A549 (cell line): Measurements from ENCODE around the gene ARHGAP42.

Experiments used
- CTCF ChIP-seq: fragments of >200 bp; sonication (Bioruptor Twin); formaldehyde crosslinking; IDR thresholded peaks from 3 replicates; pipeline ENCODE4 v1.5.1; 2016
- JUN ChIP-seq, 2 experiments: fragments of >200 bp; sonication (Bioruptor Twin); formaldehyde crosslinking; IDR thresholded peaks; 2 replicates in 1 of 2; 3 replicates in 1 of 2; pipeline ENCODE4 v1.6.1; 2016 to 2017
- JUNB ChIP-seq: fragments of >200 bp; sonication (Bioruptor Twin); formaldehyde crosslinking; IDR thresholded peaks from 2 replicates; pipeline ENCODE4 v1.6.1; 2016
- MAX ChIP-seq: IDR thresholded peaks from 2 replicates; pipeline ENCODE4 v1.6.1; 2012
- NPAS2 ChIP-seq: fragments of 250-450 bp; sonication (Bioruptor Pico); IDR thresholded peaks from 2 replicates; pipeline ENCODE4 v1.8.0; 2022; ENCODE audit warnings: mild to moderate bottlenecking, moderate library complexity, borderline replicate concordance
- POLR2A ChIP-seq: IDR thresholded peaks from 2 replicates; pipeline ENCODE4 v1.6.1; 2012; ENCODE audit warnings: mild to moderate bottlenecking, low read length
- POLR2AphosphoS2 ChIP-seq: conservative IDR thresholded peaks from 2 replicates; pipeline ENCODE4 v1.6.1; 2012; ENCODE audit warnings: low read length, improper control_type of control experiment, inconsistent platforms
- RAD21 ChIP-seq, 2 experiments: fragments of >200 bp in 1 of 2; sonication (Bioruptor Twin) in 1 of 2; formaldehyde crosslinking in 1 of 2; IDR thresholded peaks in 1 of 2; conservative IDR thresholded peaks in 1 of 2; 2 replicates in 1 of 2; 3 replicates in 1 of 2; pipeline ENCODE4 v1.6.1; 2012 to 2018; ENCODE audit warnings: inconsistent platforms in 1 of 2

DNA sequence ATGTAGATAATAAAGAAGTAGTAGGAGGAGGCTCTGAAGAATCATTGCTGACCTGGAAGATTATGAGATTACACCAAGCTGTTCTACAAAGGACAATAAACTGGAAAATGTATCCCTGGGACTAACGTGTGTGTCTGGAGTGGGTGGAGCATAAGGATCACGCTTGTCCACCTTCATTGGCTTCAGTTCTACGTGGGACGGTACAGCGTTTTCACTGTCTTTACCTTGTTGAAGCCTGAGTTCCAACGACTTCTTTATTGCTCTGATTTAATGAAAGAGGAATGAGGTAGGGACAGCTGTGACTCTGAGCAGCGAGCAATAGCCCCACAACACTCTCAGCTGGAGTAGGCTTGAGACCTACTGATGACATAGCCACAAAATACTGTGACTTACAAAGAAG lies 87.0 kb downstream of the ARHGAP42 start:
- TF ChIP-seq POLR2AphosphoS2 (no peak), RAD21 (conservative IDR thresholded peaks at IDR 0.05 in 1 of 2, IDR thresholded peaks at IDR 0.05 in 1 of 2) (no peak), JUNB (no peak), CTCF (no peak), MAX (no peak), NPAS2 (CRISPR knock-in tag) (no peak), JUN (IDR thresholded peaks at IDR 0.05) (no peak), POLR2A (no peak)
